NCI-H146 treated with DMSO at 0.1 percent for 48 hours (cell line): ENCODE results near the gene BMPR1B.

Experiments
- DNase-seq: peaks from one replicate; lab custom pipeline; 2025; ENCODE audit not compliant: unreplicated experiment; lab: John Stamatoyannopoulos, UW

The BMPR1B gene

DNA sequence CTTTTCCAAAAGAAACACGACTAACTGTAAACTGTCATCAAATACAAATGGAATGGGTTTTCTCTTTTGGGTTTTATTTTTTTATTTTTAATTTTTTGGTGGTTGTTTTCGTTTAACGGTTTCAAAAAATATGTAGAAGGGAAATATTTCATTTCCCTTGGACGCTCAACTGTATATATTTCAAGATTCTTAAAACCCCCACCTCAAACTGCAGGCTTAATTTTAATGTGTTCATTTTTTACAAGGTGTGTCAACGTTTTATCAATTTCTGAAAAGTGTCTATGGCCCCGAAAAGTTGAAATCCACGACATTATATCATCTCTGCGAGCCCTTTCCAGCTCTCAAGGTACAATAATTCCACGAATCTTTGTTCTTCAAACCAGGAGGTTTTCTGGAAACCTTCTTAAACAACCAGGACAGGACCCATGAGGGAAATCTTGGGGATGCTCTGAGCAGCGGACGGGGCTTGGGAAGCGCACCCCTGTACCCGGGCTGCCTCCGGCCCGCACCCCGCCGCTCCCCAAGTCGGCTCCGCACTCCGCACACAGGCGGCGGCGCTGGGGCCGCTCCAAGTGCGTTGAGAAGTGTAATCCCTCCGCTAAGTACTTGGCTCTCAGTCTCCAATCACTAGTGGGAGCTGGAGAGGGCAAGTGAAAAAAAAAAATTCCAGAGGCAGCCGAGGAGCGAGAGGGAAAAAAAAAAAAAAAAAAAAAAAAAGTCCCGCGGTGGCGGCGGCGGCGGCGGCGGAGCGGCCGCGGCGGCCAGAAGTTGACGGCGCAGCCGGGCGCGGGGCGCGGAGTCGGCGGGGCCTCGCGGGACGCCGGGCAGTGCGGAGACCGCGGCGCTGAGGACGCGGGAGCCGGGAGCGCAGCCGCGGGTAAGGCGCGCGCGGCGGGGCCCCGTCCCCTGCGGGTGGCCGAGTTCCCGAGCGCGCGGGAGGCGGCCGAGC is at the start of gene BMPR1B:
Gene BMPR1B, plus strand, starts transcription at position 764 of the 949 bp plus-strand sequence. CDS start 346,470 bp downstream, outside the sequence.
- no peak for DNase-seq

DNA sequence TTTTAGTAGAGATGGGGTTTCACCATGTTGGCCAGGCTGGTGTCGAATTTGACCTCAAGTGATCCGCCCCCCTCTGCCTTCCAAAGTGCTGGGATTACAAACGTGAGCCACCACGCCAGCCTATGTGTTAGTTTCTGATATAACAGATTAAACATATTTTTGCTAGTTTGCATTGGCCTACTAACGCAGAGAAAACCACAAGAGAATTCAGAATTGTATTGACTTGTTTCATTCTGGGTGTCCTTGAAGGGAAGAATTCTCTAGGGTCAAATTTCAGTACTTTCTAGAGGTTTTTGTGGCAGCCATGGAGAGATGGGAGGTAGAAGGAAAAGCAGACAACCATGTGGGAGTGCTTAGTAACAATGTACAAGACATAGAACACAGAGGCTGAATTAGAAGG is 46.1 kb upstream of the BMPR1B start:
- no peak for DNase-seq

DNA sequence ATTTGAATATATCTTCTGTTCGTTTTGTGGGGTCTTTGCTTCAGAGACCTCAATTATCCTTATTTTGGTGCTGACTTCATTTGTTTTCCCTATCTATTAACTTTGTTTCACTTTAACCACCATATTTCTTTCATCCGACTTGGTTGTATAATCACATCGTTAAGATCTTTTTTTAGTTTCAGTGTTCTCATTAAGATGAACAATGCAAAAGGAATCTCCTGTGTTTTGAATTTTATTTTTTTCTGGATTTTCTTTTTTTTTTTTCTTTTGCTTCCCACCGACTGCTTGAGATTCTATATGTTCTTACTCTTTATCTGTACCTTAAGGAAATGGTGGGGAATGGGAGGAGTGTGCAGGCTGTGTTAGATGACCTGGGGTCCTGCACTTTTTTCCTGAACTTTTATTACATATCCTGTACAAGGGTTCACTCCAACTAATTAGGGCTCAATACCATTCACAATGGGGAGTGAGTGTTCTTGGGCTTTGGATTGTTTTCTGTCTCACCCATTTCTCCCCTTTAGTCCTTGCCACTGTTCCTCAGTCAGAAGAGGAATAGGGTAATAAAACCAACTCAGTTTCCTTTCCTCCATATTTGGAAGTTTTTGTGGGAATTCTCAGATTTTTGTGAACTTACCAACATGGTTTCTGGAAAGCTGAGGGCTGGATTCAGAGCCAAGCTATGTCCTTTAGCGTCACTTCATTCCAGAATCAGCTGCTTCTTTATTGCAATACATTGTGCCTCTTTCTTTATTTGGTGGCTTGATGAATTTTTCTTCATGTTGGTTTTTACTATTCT is 43.2 kb upstream of the BMPR1B start:
- DNase-seq, result no peak

DNA sequence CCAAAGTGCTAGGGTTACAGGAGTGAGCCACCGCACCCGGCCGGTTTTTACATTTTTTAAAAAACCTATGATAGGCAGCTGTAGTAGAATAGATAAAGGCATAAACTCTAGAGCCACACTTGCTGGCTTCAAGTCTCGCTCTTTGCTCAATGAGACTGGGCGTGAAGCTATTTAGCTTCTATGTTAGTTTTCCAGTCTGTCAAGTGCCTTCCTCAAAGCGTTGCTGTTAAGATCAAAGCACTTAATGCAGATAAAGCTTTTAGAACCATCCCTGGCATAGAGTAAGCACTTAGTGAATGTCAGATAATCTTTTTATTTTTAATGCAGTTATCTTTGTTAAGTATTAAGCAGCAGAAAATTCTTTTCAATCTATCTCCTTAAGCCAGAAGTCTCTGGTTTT is 42.0 kb upstream of the BMPR1B start:
- DNase-seq, result no peak

DNA sequence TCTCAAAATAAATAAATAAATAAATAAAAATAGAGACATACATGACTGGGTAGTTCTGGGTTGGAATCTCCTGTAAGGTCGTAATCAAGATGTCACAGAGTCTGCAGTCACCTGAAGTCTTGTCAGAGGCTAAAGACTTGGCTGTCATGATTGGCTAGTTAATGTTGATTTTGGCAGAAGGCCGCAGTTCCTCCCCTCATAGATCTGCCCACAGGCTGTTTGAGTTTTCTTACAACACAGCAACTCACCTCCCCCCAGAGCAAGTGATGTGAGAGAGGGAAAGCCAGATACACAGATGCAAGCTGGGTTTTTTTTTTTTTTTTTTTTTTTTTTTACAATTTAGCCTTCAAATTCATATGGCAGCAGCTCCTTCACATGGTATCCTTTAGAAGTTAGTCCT is 36.4 kb upstream of the BMPR1B start:
- no peak for DNase-seq

DNA sequence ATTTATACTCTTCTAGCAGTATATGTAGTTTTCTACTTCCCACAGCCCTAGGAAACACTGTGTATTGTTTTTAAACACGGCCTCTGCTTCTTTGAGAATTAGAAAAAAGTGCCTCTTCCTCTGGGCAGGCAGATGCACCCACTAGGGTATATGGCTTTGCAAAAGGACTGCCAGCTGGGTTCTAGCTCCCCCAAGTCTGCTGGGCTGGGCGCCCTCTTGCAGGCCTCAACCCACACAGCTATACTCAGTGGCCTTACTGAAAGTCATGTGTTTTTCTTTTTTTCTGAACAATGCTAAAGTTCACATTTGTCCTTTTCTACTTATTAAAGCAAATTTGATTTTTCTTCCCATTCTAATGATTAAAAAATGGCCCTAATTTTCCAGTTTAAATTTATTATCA is 35.5 kb upstream of the BMPR1B start:
- no peak for DNase-seq

DNA sequence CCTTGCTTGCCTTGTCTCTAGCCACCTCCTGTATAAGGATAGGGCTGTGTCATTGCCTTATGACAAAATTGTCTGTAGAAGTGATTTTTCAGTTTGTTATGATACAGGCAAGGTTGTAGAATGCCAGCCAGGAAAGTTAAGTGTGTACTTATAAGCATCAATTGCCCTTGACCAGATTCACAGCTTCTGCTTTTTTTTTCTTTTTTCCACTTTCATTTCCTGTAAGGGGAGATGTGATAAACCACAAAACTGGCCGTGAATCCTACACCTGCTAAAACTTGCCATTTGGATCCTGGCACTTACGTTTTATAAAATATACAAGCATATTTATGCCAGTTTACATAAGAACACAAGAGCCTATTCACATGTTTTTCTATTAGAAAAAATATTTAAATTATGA is 35.0 kb upstream of the BMPR1B start:
- no peak for DNase-seq

DNA sequence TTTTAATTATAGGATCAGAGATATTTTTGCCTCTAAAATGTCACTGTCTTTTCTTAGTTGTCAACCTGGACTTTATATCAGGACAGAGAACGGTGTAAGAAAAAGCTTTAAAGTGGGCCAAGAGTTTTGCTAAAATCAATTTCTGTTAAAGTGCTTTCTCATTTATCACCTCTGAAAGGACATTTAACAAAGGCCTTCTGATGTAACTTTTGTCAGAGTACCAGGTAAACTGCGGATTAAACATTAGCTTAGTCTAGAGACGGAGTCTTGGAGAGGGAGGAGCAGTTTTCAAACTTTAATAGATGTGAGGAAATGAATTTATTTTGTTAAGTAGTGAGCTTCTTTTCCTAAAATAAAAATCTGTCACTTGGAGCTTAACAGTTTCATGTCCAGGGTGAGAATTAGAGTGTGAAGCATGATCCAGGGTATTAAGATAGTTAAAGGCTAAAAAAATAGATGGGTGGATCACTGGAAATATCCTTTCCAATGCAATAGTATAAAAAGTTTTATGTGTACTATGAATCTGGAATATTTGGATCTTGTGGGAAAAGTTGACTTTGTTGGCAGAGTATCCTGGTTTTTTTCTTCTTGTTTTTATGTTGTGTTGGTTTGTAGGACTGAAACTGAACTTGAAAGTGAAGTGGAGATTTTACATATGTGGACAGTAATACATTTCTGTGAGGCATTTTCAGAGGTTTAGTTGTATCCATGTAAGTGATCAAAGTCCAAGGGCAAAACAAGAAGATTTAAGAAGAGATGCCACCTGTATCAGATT is 33.6 kb upstream of the BMPR1B start:
- no peak for DNase-seq

DNA sequence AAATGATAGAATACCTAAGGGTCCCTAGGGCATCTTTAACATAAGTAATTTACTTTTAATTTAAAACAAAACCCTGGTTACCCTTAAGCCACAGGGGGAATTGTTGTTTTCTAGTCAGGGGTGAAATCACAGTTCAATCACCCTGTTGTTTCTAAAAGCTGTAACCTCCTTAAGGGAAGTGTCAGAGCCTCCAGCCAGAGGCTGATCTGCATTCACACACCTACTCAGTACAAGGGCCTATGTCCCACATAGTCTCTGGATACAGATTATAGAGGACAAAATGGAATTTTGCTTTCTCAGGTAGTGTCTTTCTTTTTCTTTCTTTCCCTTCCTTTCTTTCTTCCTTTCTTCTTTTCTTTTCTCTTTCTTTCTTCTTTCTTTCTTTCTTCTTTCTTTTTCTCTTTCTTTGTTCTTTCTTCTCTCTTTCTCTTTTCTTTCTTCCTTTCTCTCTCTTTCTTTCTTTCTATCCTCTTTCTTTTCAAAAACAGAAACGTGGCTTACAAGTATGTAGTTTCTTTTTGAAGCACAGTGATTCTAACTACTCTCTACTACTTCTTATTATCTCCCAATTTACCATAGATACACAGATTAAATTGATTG is 31.1 kb upstream of the BMPR1B start:
- DNase-seq, result no peak

DNA sequence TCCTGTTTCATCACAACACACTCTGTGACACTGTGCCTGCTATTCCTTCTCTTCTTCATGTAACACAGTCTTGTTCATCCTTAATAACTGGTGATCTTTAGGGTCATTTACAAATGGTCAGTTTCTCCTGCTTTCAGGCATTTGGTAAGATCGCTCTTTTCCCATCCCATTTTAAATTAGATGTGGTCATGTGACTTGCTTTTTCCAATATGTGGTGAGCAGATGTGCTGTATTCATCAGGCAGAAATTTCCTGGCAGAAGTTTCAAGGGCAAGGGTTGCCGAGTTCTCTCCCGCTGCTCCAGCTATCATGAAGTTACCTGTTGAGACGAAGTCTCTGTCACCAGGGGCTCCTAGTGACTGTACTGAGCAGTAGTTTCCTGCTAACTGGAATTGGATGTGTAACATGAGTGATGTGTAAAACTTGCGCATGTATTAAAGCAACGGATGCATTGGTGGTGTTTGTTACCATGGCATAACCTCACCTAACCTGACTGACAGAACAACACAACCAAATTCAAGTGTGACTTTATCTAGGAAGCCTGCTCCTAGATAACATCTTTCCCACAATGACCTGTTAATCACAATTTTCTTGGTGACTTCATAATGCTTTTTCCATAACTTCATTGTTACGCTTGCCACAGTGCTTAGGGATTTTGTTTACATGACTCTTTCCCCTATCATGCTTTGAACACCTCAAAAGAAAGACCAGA is 29.5 kb upstream of the BMPR1B start:
- DNase-seq, result no peak

DNA sequence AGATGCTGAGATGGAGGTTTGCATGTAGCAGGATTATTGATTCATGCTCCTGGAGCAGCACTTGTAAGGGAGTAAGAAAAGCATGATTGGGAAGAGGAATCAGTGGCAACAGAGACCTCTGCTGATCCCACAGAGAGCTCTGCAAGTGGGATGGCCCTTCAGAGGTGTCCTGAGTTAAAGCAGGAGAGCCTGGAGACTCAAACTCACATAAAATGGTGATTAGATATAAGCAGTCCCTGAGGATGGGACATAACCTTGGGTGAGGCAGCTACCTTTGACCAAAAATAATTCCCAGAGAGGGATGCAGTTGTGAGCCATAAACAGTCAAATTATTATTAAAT is 25.4 kb upstream of the BMPR1B start:
- DNase-seq, result no peak

DNA sequence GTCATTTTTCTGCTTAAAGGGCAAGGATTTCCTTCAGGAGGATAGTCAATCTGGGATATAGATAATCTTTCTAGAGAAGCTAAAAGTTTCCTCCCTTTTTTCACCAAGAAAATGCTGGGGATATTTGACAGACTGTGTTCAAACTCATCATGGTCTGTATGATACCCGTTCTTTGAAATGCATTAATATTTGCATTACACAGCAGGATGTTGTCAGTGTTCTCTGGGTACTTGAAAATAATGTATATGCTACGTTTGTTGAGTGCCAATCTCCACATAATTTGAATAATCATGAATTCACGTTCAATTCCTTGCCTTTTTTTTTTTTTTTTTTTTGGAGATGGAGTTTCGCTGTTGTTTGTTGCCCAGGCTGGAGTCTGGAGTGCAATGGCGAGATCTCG is 18.0 kb upstream of the BMPR1B start:
- no peak for DNase-seq

DNA sequence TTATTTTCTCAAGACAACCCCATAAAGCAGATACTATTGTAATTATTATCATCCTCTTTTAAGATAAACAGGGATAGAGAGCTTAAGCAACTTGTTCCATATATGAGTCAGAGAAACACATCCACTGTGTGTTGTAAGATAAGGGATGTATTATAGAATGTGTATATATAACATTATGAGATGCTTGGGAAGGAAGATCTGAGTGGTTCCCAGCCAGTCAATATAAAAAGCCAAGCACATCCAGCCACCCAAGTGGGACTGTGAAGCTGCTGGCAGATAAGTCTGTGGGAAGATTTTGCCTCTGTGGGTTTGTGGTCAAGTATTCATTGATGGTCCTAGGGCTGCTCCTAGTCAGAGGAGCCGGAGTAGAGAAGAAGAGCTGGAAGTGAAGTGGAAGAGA is 16.5 kb upstream of the BMPR1B start:
- no peak for DNase-seq

DNA sequence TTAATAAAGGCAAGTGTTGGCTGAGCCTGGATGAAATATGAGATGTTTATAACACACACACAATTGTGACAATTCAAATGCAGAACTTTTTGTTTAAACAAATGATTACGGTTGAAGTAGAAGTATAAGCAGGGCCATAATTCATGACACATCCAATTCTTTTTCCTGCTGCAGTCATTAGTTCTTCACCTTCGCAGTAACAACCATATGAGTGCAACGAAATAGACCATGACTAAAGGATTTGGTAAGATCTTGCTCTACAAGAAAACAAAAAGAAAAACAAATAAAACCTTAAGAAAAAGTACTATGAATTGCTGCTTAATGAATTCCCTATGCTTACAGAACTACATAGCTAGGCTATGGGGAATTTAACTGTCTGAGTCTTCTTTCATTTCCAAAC is 13.9 kb upstream of the BMPR1B start:
- DNase-seq, result no peak

DNA sequence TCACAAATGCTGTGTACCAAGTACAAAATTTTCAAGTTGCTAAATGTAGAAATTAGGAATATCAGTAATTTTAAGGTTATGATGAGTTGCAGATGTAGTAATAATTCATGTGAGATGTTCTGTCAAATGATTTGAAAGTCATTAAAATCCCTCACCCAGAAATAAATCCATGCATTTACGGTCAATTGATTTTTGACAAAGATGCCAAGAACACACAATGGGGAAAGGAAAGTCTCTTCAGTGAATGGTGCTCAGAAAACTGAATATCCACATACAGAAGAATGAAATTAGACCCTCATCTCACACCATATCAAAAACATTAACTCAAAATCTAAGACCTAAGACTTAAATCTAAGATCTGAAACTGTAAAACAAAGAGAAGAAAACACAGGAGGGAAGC is 12.9 kb upstream of the BMPR1B start:
- no peak for DNase-seq

DNA sequence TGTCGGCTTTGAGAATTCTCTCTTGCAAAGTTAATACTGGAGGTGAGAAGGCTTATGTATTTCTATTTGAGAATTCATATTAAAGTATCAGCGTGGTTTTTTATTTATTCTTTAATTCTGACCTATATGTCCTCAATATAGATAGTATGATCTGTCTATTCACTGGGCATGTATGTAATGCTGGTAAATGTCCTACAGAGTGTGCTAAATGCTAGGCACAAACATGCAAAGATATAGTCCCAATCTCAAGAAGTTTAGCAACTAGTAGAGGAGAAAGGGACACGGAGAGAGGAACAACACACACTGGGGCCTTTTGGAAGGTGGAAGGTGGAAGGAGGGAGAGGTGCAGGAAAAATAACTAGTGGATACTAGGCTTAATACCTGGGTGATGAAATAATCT is 11.0 kb upstream of the BMPR1B start:
- DNase-seq, result no peak

DNA sequence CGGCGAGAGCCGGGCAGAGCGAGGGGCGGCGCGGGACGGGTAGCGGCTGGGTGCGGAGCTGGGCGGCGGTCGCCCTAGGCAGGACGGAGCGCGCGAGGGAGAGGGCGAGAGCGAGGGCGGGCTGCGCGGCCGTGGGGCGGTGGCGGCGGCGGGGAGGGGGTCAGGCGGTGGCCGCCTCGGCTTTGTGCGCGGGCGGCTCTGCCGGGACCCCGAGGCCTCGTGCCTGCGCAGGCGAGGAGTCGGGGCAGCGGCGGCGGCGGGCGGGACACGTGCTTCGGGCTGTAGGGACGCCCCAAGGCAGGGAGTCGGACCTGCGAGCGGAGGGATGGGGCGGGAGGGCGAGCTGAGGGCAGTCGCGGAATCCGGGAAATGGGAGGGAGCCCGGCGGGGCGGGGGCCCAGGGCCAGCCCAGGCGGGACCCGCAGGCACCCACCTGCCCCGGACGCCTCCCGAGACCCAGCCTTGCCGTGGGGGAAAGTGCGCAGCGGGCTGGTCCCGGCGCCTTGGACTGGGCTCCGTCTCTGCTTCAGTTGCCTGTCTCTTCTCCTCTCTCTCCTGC is 465 bp downstream of the BMPR1B start:
- DNase-seq, result no peak

DNA sequence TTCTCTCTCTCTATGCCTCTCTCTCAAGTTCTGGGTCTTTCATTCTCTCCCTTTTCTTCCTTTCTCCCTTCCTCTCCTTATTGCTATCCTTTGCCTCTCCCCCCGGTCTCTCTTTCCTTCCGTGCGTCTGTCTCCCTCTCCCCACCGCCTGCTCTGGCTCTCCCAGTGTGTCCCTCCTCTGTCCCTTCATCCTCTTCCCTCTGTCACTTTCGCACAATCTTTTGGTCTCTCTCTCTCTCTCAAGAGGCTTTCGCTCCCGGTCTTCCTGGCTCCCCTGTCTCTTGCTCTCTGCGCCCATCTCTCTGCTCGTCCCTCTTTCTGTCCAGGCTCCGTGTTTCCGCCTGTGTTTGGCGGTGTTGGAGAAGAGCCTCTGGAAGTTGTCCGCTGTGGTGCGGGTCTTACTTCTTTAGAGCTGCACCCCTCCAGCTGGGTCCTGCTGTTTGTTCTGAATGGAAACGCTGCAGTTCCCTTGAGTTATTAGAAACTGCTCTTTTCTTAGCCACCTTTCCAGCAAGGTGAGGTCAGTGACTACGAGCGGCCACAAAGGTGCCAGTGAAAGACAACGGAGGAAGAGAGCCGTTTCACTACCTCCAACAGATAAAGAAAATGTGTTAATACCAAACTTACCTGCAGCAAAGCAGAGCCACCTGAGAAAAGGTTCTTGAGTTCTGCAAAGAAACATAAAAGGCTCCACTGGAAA is 1.1 kb downstream of the BMPR1B start:
- no peak for DNase-seq

DNA sequence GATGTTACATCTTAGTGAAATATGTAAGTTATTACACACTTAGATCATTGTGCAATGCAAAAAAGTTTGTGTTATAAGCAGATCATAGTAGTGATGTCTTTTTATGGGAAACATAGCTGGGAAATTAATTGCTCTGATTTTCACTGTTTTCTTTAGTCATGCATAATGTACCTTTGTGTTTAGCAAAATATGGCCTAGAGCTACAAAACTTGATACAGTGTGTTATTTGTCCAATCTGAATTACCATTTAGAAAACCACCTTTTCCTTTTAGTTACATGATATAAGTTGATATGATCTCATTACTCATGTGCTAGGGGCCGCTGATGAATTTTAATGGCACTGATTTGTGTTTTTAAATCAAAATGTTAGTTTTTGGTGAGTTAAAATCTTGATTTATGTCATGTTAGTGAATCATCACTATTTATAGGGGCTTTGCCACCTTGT is 2.0 kb downstream of the BMPR1B start:
- DNase-seq, result no peak

DNA sequence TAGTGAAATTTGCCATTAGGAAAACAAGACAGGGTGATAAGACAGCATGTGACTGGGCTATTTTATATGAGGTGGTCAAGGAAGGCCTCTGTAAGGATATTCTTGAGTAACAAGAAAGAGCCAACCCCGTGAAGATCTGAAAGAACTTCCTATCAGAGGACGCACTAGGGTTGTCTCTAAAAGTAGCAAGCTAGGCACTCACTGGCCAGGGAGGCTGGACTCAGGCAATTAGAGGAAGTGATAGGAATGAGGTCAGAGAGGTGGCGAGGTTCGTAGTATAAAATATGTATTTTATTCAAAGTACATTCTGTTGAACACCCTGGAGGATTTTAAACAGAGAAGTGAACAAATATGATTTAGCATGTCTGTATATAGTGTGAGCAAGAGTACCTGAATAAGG is 4.6 kb downstream of the BMPR1B start:
- DNase-seq, result no peak
